ENCODE results near the gene SERBP1.
"Not testable (repeated sequence)": the region's sequence is repeated elsewhere in the genome, so short reads cannot be mapped to it uniquely, and the experiment has no call there.

Gene SERBP1

DNA sequence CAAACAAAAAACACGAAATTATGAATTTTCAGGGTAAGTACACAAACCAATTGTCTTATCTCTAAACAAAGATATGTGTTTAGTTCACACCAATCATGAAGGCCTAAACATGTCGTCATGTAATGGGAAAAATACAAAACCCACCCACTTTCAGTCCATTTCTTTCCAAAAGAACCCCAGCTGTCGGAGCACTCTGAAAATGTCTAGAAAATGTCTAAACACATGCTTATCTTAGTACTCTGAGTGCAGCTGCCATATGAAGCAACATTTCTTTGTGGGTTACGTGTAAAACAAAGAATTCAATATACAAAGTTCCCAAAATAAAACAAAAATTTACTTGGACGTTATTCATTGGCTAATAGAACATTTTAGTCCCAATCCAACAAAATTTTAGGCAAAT, 22.7 kb downstream of the SERBP1 start:
- POLR2A ChIA-PET: interaction anchor here (0.6 kb wide), 1 partner anchor 48 kb away, joined by 4 read pairs; no protein-coding TSS in a partner anchor
- TF ChIP-seq, protein P1, sequence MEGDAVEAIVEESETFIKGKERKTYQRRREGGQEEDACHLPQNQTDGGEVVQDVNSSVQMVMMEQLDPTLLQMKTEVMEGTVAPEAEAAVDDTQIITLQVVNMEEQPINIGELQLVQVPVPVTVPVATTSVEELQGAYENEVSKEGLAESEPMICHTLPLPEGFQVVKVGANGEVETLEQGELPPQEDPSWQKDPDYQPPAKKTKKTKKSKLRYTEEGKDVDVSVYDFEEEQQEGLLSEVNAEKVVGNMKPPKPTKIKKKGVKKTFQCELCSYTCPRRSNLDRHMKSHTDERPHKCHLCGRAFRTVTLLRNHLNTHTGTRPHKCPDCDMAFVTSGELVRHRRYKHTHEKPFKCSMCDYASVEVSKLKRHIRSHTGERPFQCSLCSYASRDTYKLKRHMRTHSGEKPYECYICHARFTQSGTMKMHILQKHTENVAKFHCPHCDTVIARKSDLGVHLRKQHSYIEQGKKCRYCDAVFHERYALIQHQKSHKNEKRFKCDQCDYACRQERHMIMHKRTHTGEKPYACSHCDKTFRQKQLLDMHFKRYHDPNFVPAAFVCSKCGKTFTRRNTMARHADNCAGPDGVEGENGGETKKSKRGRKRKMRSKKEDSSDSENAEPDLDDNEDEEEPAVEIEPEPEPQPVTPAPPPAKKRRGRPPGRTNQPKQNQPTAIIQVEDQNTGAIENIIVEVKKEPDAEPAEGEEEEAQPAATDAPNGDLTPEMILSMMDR (IDR thresholded peaks at IDR 0.05; ENCODE audit: insufficient read depth, low read length, missing control alignments): no peak
- DNase-seq (ENCODE audit: low read depth, low spot score): no peak
- no peak overlapping the region for H3K4me3 ChIP-seq (ENCODE audit: low read depth, low read length)
- CTCF ChIA-PET: interaction anchor here (1.2 kb wide), 1 partner anchor 14 kb away, joined by 3 read pairs; no protein-coding TSS in a partner anchor

DNA sequence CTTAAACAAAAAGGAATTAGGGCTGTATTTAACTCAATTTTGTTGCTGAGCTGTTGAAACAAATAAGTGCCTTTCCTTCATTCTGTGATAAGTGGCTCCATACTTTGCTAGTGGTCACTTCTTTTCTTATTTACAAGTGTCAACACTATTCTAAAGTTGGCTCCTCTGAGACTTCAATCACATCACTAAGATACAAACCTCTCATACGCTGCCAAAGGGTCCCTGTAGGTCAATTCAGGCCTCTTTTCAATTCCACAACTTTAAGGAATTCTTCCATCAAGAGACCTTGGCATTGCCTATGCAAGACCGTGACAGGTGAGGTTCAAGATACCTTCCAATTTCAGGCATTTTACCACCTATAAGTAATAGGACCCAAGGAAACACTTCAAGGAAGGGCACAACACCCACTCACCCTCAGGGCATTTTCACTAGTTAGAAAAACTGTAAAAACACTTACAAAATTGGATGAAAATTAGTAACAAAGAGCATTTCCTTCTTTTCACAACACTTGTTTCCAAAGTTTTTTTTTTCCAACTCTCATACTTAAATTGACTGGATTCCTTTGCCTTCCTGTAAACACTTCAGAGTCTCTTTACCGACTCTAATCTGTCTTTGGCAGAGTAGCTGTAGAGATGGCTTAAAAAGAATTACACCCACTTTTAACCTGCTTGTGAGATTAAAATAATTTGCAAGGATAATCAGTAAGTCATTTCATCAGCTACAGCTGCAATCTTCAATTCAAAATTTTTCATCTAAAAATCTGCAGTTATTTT, 24.5 kb downstream of the SERBP1 start:
- TF ChIP-seq, protein P1 (IDR thresholded peaks at IDR 0.05; ENCODE audit: insufficient read depth, low read length, missing control alignments): no peak
- POLR2A ChIA-PET: no interaction called here
- H3K4me3 ChIP-seq (ENCODE audit: low read depth, low read length): no peak overlapping the region
- CTCF ChIA-PET: interaction anchor here (1.1 kb wide), 1 partner anchor 16 kb away, joined by 3 read pairs; no protein-coding TSS in a partner anchor
- DNase-seq (ENCODE audit: low read depth, low spot score): no peak

DNA sequence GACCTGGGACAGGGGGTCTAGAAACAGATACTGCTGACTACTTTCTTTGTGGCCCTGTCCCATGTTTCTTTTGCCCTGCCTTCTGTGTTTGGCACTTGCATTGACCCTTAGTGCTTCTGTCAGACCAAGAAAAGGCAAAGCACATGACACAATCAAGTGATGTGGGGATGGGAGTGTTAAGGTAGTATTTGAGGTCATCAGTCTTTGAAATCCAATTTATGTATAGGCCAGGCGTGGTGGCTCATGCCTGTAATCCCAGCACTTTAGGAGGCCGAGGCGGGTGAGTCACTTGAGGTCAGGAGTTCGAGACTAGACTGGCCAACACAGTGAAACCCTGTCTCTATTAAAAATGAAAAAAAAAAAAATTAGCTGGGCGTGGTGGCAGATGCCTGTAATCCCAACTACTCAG, 26.0 kb downstream of the SERBP1 start:
- TF ChIP-seq, protein P1 (IDR thresholded peaks at IDR 0.05; ENCODE audit: insufficient read depth, low read length, missing control alignments): no peak
- ChIA-PET CTCF (no interaction called here), POLR2A (no interaction called here)
- no peak for DNase-seq (ENCODE audit: low read depth, low spot score)
- H3K4me3 ChIP-seq (ENCODE audit: low read depth, low read length): no peak overlapping the region

DNA sequence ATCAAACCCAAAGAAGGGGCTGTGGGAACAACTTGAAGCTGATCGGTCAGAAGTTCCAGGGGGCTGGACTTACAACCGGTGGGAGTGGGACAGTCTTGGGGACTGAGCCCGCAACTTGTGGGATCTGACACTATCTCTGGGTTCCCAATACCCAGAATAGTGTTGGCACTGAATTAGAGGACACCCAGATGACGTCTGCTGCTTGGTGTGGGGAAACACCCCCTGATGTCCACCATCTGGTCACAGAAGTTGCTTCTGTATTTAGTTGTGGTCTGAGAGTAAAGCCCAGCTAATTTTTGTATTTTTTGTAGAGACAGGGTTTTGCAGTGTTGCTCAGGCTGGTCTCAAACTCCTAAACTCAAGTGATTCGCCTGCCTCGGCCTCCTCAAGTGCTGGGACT, 28.8 kb downstream of the SERBP1 start:
- POLR2A ChIA-PET: interaction anchor here (0.6 to 1.0 kb wide), 2 partner anchors 11 to 753 kb away, joined by 3 read pairs; no protein-coding TSS in a partner anchor
- TF ChIP-seq, protein P1 (IDR thresholded peaks at IDR 0.05; ENCODE audit: insufficient read depth, low read length, missing control alignments): no peak
- DNase-seq (ENCODE audit: low read depth, low spot score): no peak
- CTCF ChIA-PET: interaction anchor here (1.1 kb wide), 2 partner anchors 12 to 61 kb away, joined by 3 read pairs; no protein-coding TSS in a partner anchor
- no peak overlapping the region for H3K4me3 ChIP-seq (ENCODE audit: low read depth, low read length)

DNA sequence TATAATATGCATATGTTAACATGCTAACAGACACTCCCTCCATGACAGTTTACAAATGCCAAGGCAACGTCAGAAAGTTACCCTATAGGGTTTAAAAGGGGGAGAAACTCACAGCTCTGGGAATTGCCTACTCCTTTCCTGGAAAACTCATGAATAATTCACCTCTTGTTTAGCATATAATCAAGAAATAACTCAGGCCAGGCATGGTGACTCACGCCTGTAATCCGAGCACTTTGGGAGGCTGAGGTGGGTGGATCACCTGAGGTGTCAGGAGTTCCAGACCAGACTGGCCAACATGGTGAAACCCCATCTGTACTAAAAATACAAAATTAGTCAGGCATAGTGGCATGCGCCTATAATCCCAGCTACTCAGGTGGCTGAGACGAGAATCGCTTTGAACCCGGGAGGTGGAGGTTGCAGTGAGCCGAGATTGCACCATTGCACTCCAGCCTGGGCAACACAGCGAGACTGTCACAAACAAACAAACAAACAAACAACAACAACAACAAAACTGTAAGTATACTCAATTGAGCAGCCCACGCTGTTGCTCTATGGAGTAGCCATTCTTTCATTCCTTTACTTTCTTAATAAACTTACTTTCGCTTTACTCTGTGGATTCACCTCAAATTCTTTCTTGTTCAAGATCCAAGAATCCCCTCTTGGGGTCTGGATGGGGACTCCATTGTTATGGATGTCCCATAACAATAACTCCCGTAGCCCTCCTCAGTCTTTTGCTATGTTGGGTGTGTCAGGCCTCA, 30.0 kb downstream of the SERBP1 start:
- CTCF ChIA-PET: interaction anchor here (1.1 to 1.7 kb wide), 2 partner anchors 11 to 54 kb away, joined by 3 to 4 read pairs; no protein-coding TSS in a partner anchor
- H3K4me3 ChIP-seq (ENCODE audit: low read depth, low read length); DNase-seq (ENCODE audit: low read depth, low spot score); POLR2A ChIA-PET: not testable (repeated sequence)

- no peak for DNase-seq (ENCODE audit: low read depth, low spot score)
- ChIA-PET POLR2A (no interaction called here), CTCF (interaction anchor here (1.7 kb wide), 1 partner anchor 53 kb away, joined by 4 read pairs; no protein-coding TSS in a partner anchor)
- no peak overlapping the region for H3K4me3 ChIP-seq (ENCODE audit: low read depth, low read length)
- TF ChIP-seq, protein P1 (IDR thresholded peaks at IDR 0.05; ENCODE audit: insufficient read depth, low read length, missing control alignments): no peak
Measured at GRCh38 chr1:67399199-67399993, 30.8 kb downstream of the SERBP1 start.
